Measurements from ENCODE around the gene CRHR2. TPM values are rescaled to one million over a fixed set of nuclear protein-coding genes. Genes with fewer than 3 reads are reported as not detected.

Gene CRHR2
- polyA plus RNA-seq, 1 of the 3 experiments (the other 2 are of a cell fraction): not detected

- TF ChIP-seq ZBTB33 (IDR thresholded peaks at IDR 0.05; ENCODE audit: borderline replicate concordance, low read depth) (no peak), RXRA (IDR thresholded peaks at IDR 0.05; ENCODE audit: borderline replicate concordance, low read depth) (no peak)
These were observed 33.3 kb downstream of the CRHR2 start (continued) for GRCh38 chr7:30648744-30649540.

GRCh38 chr7:30647589-30648364, 34.5 kb downstream of the CRHR2 start:
- Histone ChIP-seq H3K27ac (ENCODE audit: low read depth in 2 of 2, low read length in 1 of 2) (no peak overlapping the region), H3K79me2 (ENCODE audit: insufficient read depth) (no peaks in the 10 kb centered on the region), H3K36me3 (replicated peaks in 1 of 2; ENCODE audit: control insufficient read depth in 1 of 2, insufficient read depth in 2 of 2, low read length in 1 of 2) (peaks cover 14 to 18% of the 10 kb centered on the region in 2 experiments), H3K4me2 (no peak overlapping the region), H3K9me3 (no peaks in the 10 kb centered on the region), H3K27me3 (ENCODE audit: insufficient read depth) (no peaks in the 10 kb centered on the region), H2AFZ (ENCODE audit: low read depth) (no peak overlapping the region), H3K4me1 (ENCODE audit: control insufficient read depth in 1 of 2, insufficient read depth in 2 of 2, low read depth in 1 of 2, low read length in 1 of 2) (no peaks in the 10 kb centered on the region; a peak in 1 of 4 replicates), H3F3A (replicated peaks; ENCODE audit: insufficient read depth) (no peaks in the 10 kb centered on the region), H3K4me3 (ENCODE audit: low read depth in 2 of 2, low read length in 1 of 2) (no peak overlapping the region), H3K9me2 (no peaks in the 10 kb centered on the region), H3K9ac (no peak overlapping the region), H4K20me1 (ENCODE audit: insufficient read depth) (no peaks in the 10 kb centered on the region)
- WGBS (ENCODE audit: low lambda C conversion rate): 95% methylated on average over 10 of the region's 10 CpGs
- ChIA-PET CTCF (interaction anchor here (2.1 kb wide), 1 partner anchor 34 kb away, joined by 7 read pairs; the partner anchor contains the start of gene CRHR2), POLR2A (no interaction called here)
- DNase-seq: peak; percentile 29
- TF ChIP-seq GABPA (IDR thresholded peaks at IDR 0.05; ENCODE audit: low read depth): no peak
- no peak for TF ChIP-seq NRF1 (IDR thresholded peaks at IDR 0.05; ENCODE audit: low read depth, low read length)
- TF ChIP-seq TEAD4 (IDR thresholded peaks at IDR 0.05; ENCODE audit: borderline replicate concordance, insufficient read depth): no peak

DNA sequence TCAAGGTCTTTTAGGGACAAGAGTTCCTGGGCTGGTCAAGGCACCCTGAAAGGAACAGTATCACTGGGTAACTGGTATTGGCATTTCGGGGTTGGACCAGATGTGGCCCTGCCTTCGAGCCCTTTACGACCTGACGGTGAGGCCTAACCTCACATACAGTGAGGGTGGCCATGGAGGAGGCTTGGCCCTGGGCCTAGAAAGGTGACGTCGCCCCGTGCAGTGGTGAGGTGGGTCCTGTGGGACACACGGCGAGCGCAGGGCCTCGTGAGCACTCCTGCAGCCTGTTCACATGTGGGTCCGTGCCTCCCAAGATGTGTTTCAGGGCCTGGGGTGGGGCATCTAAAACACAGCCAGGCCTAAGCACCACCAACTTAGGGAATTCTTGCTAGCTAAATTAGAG, 36.1 kb downstream of the CRHR2 start:
- ChIA-PET CTCF (interaction anchor here (0.7 to 1.3 kb wide), 2 partner anchors 14 to 19 kb away, joined by 3 read pairs; no protein-coding TSS in a partner anchor), POLR2A (interaction anchor here (0.6 kb wide), 1 partner anchor 32 kb away, joined by 6 read pairs; no protein-coding TSS in a partner anchor)
- Histone ChIP-seq H3K4me2 (no peak overlapping the region), H3K27me3 (ENCODE audit: insufficient read depth) (no peaks in the 10 kb centered on the region), H3K9me3 (no peaks in the 10 kb centered on the region), H3K4me1 (ENCODE audit: control insufficient read depth in 1 of 2, insufficient read depth in 2 of 2, low read depth in 1 of 2, low read length in 1 of 2) (no peaks in the 10 kb centered on the region; a peak in 1 of 4 replicates), H3K9ac (no peak overlapping the region), H4K20me1 (ENCODE audit: insufficient read depth) (no peaks in the 10 kb centered on the region), H3F3A (replicated peaks; ENCODE audit: insufficient read depth) (no peaks in the 10 kb centered on the region), H3K79me2 (ENCODE audit: insufficient read depth) (no peaks in the 10 kb centered on the region), H3K27ac (ENCODE audit: low read depth in 2 of 2, low read length in 1 of 2) (no peak overlapping the region), H3K4me3 (ENCODE audit: low read depth in 2 of 2, low read length in 1 of 2) (no peak overlapping the region), H3K9me2 (no peaks in the 10 kb centered on the region), H2AFZ (ENCODE audit: low read depth) (no peak overlapping the region), H3K36me3 (replicated peaks in 1 of 2; ENCODE audit: control insufficient read depth in 1 of 2, insufficient read depth in 2 of 2, low read length in 1 of 2) (peaks cover 14 to 20% of the 10 kb centered on the region in 2 experiments)
- peak; percentile 14 for DNase-seq
- TF ChIP-seq RCOR1 (IDR thresholded peaks at IDR 0.05; ENCODE audit: low read length) (no peak), FOSL2 (IDR thresholded peaks at IDR 0.05; ENCODE audit: borderline replicate concordance, low read depth) (no peak), ZBTB33 (IDR thresholded peaks at IDR 0.05; ENCODE audit: borderline replicate concordance, low read depth) (no peak), JUND (IDR thresholded peaks at IDR 0.05) (no peak), GATA2 (CRISPR knock-in tag; IDR thresholded peaks at IDR 0.05) (no peak), TCF12 (IDR thresholded peaks at IDR 0.05) (no peak), SIN3A (IDR thresholded peaks at IDR 0.05; ENCODE audit: borderline replicate concordance, low read depth, low read length) (no peak), TAF1 (IDR thresholded peaks at IDR 0.05; ENCODE audit: borderline replicate concordance, low read depth, low read length) (no peak), RFX5 (IDR thresholded peaks at IDR 0.05; ENCODE audit: low read length) (no peak), RAD21 (IDR thresholded peaks at IDR 0.05; ENCODE audit: low read length) (no peak)
- WGBS (ENCODE audit: low lambda C conversion rate): 99% methylated on average over 8 of the region's 12 CpGs
